Breast epithelium (tissue), 3 donors: Measurements from ENCODE around the gene AGGF1.

Experiments used
- CTCF ChIP-seq, 3 donors: fragments of 450-650 bp; IDR thresholded peaks; one replicate each; pipeline ENCODE4 v1.5.1; 2016 to 2017; ENCODE audit warnings: antibody characterized with exemption in 3 of 3, mild to moderate bottlenecking in 3 of 3, moderate library complexity in 3 of 3
- POLR2A ChIP-seq: fragments of 450-650 bp; IDR thresholded peaks from one replicate; pipeline ENCODE4 v1.6.1; 2016; ENCODE audit warnings: antibody characterized with exemption, mild to moderate bottlenecking, moderate library complexity
- POLR2AphosphoS5 ChIP-seq, 3 donors: sonication (generic); formaldehyde crosslinking; IDR thresholded peaks; one replicate each; pipeline ENCODE4 v1.6.1; 2017; ENCODE audit warnings: antibody characterized with exemption in 3 of 3

- TF ChIP-seq POLR2AphosphoS5 (IDR thresholded peaks at IDR 0.05) (no peak), CTCF (IDR thresholded peaks at IDR 0.05) (no peak), POLR2A (no peak)
Measured at GRCh38 chr5:77017668-77018067, 12.5 kb upstream of the AGGF1 start.
